AG04450 (cell line): Measurements from ENCODE around the gene THTPA. TPM values are rescaled to one million over a fixed set of nuclear protein-coding genes. Genes with fewer than 3 reads are reported as not detected.

Experiments used
- CTCF ChIA-PET: fragments of 300-600, 350-600 bp; formaldehyde crosslinking; extraction: SDS; loops from one replicate; lab custom pipeline; 2022; ENCODE audit warnings: antibody characterized with exemption, inconsistent platforms; lab: Charles Lee
- POLR2A ChIA-PET: fragments of 350-600 bp; formaldehyde crosslinking; extraction: SDS; loops from one replicate; lab custom pipeline; 2021; ENCODE audit warnings: antibody characterized with exemption, inconsistent platforms; lab: Yijun Ruan, JAX
- DNase-seq: peaks from one replicate; pipeline ENCODE4 v3.0.0-alpha.2; 2011; ENCODE audit warnings: low read depth, low spot score
- H3K27ac ChIP-seq: one replicate; pipeline ENCODE4 v1.5.1; 2012; ENCODE audit warnings: low read depth, low read length, control low read depth
- H3K27me3 ChIP-seq: one replicate; pipeline ENCODE4 v1.6.0; 2012; ENCODE audit warnings: low read length; ENCODE audit not compliant: control insufficient read depth, insufficient read depth
- H3K4me3 ChIP-seq: 2 replicates; pipeline ENCODE4 v1.5.1; 2011; ENCODE audit warnings: mild to moderate bottlenecking, low read depth, low read length, control low read depth
- H3K9me3 ChIP-seq: 2 replicates; pipeline ENCODE4 v1.5.1; 2012; ENCODE audit warnings: low read length; ENCODE audit not compliant: control insufficient read depth, insufficient read depth
- CTCF ChIP-seq: IDR thresholded peaks from 2 replicates; pipeline ENCODE4 v1.5.1; 2011; ENCODE audit warnings: low read depth, low read length, control low read depth, inconsistent platforms
- polyA plus RNA-seq: library from polyadenylated mRNA; depleted of rRNA; stranded (reverse); fragments of >200 nt; gene quantifications from 2 replicates; pipeline ENCODE4 v1.2.3, GENCODE V29; 2011

The THTPA gene
- polyA plus RNA-seq, 1 experiment: 4.9 TPM

GRCh38 chr14:23561259-23561658, 5.2 kb downstream of the THTPA start:
- DNase-seq: no peak
- Histone ChIP-seq H3K27me3 (no peaks in the 10 kb centered on the region), H3K9me3 (no peaks in the 10 kb centered on the region), H3K27ac (no peak overlapping the region), H3K4me3 (no peak overlapping the region)
- TF ChIP-seq CTCF: no peak
- POLR2A ChIA-PET: interaction anchor here (1.3 kb wide), 1 partner anchor 83 kb away, joined by 5 read pairs; no protein-coding TSS in a partner anchor
- CTCF ChIA-PET: interaction anchor here (0.7 to 8.1 kb wide), 10 partner anchors 9 to 325 kb away, joined by 3 to 330 read pairs (median 4); partner anchors contain the start of genes NGDN and ZFHX2

GRCh38 chr14:23561873-23562821, 6.1 kb downstream of the THTPA start:
- no peaks in the 10 kb centered on the region for H3K27me3 ChIP-seq
- no peaks in the 10 kb centered on the region for H3K9me3 ChIP-seq
- CTCF ChIA-PET: interaction anchor here (0.7 to 8.1 kb wide), 13 partner anchors 8 to 325 kb away, joined by 3 to 330 read pairs (median 4); partner anchors contain the start of gene ZFHX2
- TF ChIP-seq CTCF: no peak
- no peak for DNase-seq
- peak overlapping the region; percentile 11 for H3K27ac ChIP-seq
- H3K4me3 ChIP-seq: no peak overlapping the region
- POLR2A ChIA-PET: interaction anchor here (1.3 kb wide), 1 partner anchor 84 kb away, joined by 5 read pairs; no protein-coding TSS in a partner anchor

- peak; percentile 96 for TF ChIP-seq CTCF
- CTCF ChIA-PET: interaction anchor here (0.6 to 8.1 kb wide), 15 partner anchors 9 to 1885 kb away, joined by 3 to 330 read pairs (median 4); no protein-coding TSS in a partner anchor
- H3K27ac ChIP-seq: peak overlapping the region; percentile 39
- no peak overlapping the region for H3K4me3 ChIP-seq
- POLR2A ChIA-PET: no interaction called here
- H3K9me3 ChIP-seq: no peaks in the 10 kb centered on the region; the same call in 1 of the 2 replicates
- DNase-seq: peak; percentile 18
- H3K27me3 ChIP-seq: no peaks in the 10 kb centered on the region
Measured at GRCh38 chr14:23562822-23563472, 6.9 kb downstream of the THTPA start.

GRCh38 chr14:23563473-23564180, 7.6 kb downstream of the THTPA start:
- POLR2A ChIA-PET: no interaction called here
- TF ChIP-seq CTCF: no peak
- no peaks in the 10 kb centered on the region; the same call in 1 of the 2 replicates for H3K9me3 ChIP-seq
- CTCF ChIA-PET: interaction anchor here (0.6 to 8.1 kb wide), 15 partner anchors 9 to 1886 kb away, joined by 3 to 330 read pairs (median 4); no protein-coding TSS in a partner anchor
- no peak overlapping the region for H3K4me3 ChIP-seq
- DNase-seq: no peak
- peak overlapping the region; percentile 39 for H3K27ac ChIP-seq
- no peaks in the 10 kb centered on the region for H3K27me3 ChIP-seq
